WERI-Rb-1 (cell line): ENCODE measurements around the gene ZNF367.

ENCODE experiments used
- DNase-seq: peaks from one replicate; pipeline ENCODE4 v3.0.0-alpha.2; 2020
- H3K27ac ChIP-seq: fragments of 250-450 bp; sonication (Bioruptor Pico); 2 replicates; pipeline ENCODE4 v1.5.1; 2020; ENCODE audit warnings: mild to moderate bottlenecking, moderate library complexity
- H3K27me3 ChIP-seq: fragments of 250-450 bp; sonication (Bioruptor Pico); 2 replicates; pipeline ENCODE4 v1.5.1; 2021; ENCODE audit warnings: mild to moderate bottlenecking, low read depth, moderate library complexity; ENCODE audit not compliant: insufficient read depth, severe bottlenecking
- H3K36me3 ChIP-seq: fragments of 250-450 bp; sonication (Bioruptor Pico); 2 replicates; pipeline ENCODE4 v1.5.1; 2020; ENCODE audit warnings: mild to moderate bottlenecking, moderate library complexity
- H3K4me3 ChIP-seq: 2 replicates; pipeline ENCODE4 v1.5.1; 2011; ENCODE audit warnings: low read depth, mild to moderate bottlenecking, control low read depth, low read length
- H3K9me3 ChIP-seq: fragments of 250-450 bp; sonication (Bioruptor Pico); 2 replicates; pipeline ENCODE4 v1.5.1; 2021; ENCODE audit warnings: mild to moderate bottlenecking, moderate library complexity; ENCODE audit not compliant: severe bottlenecking
- CTCF ChIP-seq: IDR thresholded peaks from 2 replicates; pipeline ENCODE4 v1.5.1; 2011; ENCODE audit warnings: low read depth, mild to moderate bottlenecking, control low read depth, inconsistent platforms, low read length

The ZNF367 gene

GRCh38 chr9:96442491-96442890 lies 24.3 kb upstream of the ZNF367 start:
- H3K9me3 ChIP-seq, result no peaks in the 10 kb centered on the region
- no peak overlapping the region for H3K27ac ChIP-seq
- no peak overlapping the region for H3K4me3 ChIP-seq
- no peaks in the 10 kb centered on the region for H3K27me3 ChIP-seq
- no peak for TF ChIP-seq CTCF
- no peaks in the 10 kb centered on the region for H3K36me3 ChIP-seq
- DNase-seq, result no peak

GRCh38 chr9:96441798-96442445 lies 23.8 kb upstream of the ZNF367 start:
- H3K27ac ChIP-seq, result no peak overlapping the region
- H3K36me3 ChIP-seq, result no peaks in the 10 kb centered on the region
- H3K4me3 ChIP-seq, result no peak overlapping the region
- H3K27me3 ChIP-seq, result no peaks in the 10 kb centered on the region
- peak; percentile 28 for DNase-seq
- peak; percentile 50 for TF ChIP-seq CTCF
- no peaks in the 10 kb centered on the region for H3K9me3 ChIP-seq

GRCh38 chr9:96440671-96441199 lies 22.6 kb upstream of the ZNF367 start:
- Histone ChIP-seq H3K9me3 (no peaks in the 10 kb centered on the region), H3K36me3 (no peaks in the 10 kb centered on the region), H3K27ac (no peak overlapping the region), H3K4me3 (no peak overlapping the region), H3K27me3 (no peaks in the 10 kb centered on the region)
- no peak for DNase-seq
- TF ChIP-seq CTCF, result no peak

- Histone ChIP-seq H3K27me3 (no peaks in the 10 kb centered on the region), H3K36me3 (no peaks in the 10 kb centered on the region), H3K4me3 (no peak overlapping the region), H3K27ac (no peak overlapping the region), H3K9me3 (no peaks in the 10 kb centered on the region)
- no peak for TF ChIP-seq CTCF
- no peak for DNase-seq
Observed at GRCh38 chr9:96437454-96437853, 19.3 kb upstream of the ZNF367 start.

GRCh38 chr9:96436456-96437126 lies 18.4 kb upstream of the ZNF367 start:
- H3K27me3 ChIP-seq, result no peaks in the 10 kb centered on the region
- H3K27ac ChIP-seq, result no peak overlapping the region
- H3K36me3 ChIP-seq, result no peaks in the 10 kb centered on the region
- TF ChIP-seq CTCF, result no peak
- no peak overlapping the region for H3K4me3 ChIP-seq
- DNase-seq, result no peak
- H3K9me3 ChIP-seq, result peaks cover 5% of the 10 kb centered on the region

GRCh38 chr9:96436063-96436455 lies 17.9 kb upstream of the ZNF367 start:
- no peak for DNase-seq
- H3K27ac ChIP-seq, result no peak overlapping the region
- H3K36me3 ChIP-seq, result no peaks in the 10 kb centered on the region
- TF ChIP-seq CTCF, result no peak
- H3K27me3 ChIP-seq, result no peaks in the 10 kb centered on the region
- no peak overlapping the region for H3K4me3 ChIP-seq
- H3K9me3 ChIP-seq, result peaks cover 5% of the 10 kb centered on the region
